WTC11 (cell line): ENCODE data around the gene WDR82.

Source experiments
- EMX1 ChIP-seq: fragments of 250-450 bp; sonication (Bioruptor Pico); IDR thresholded peaks from 2 replicates; pipeline ENCODE4 v1.8.0; 2021; ENCODE audit warnings: mild to moderate bottlenecking
- PRDM15 ChIP-seq: sonication (generic); formaldehyde crosslinking; IDR thresholded peaks from 2 replicates; pipeline ENCODE4 v1.8.0; 2022; ENCODE audit warnings: missing genetic modification reagents
- TF ChIP-seq, protein P1 (sequence below): fragments of 200-600 bp; IDR thresholded peaks from 2 replicates; pipeline ENCODE4 v1.8.0; 2022; ENCODE audit warnings: antibody characterized with exemption
- TF ChIP-seq, protein P2 (sequence below): sonication (generic); formaldehyde crosslinking; IDR thresholded peaks from 2 replicates; pipeline ENCODE4 v1.8.1; 2023; ENCODE audit warnings: mild to moderate bottlenecking, missing genetic modification reagents, moderate library complexity

DNA sequence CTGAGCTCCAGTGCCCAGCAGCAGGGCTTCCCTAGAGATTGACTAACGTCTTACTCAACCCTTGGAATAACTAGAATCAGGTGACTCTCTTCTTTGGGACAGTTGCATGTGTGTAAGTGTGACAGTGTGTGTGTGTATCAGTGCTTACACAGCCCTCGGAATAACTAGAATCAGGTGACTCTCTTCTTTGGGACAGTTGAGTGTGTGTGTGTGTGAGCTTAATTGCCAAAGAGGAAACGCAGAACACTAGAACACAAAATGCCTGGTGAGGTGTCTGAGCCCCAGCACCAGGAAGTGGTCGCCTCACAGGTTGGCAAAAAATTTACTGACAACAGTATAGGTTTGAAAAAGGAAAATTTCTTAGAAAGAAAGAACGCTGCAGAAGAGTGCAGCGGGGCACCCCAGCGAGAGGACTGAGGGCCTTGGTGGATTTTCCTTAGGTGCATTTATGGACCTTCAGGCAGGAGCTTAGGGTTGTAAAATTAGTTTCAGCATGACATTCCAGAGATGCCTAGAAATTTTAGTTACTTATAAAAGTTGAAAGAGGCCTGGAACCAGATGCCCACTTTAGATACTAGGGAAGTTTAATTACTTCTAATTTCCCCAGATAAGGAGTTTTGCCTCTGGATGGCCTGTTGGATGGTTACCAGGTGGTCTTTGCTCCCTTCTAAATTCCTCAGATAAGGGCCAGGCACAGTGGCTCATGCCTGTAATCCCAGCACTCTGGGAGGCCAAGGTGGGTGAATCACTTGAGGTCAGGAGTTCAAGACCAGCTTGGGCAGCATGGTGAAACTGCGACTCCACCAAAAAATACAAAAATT is 3.7 kb upstream of the WDR82 start:
- TF ChIP-seq EMX1 (CRISPR knock-in tag) = no peak
- TF ChIP-seq, protein P1, sequence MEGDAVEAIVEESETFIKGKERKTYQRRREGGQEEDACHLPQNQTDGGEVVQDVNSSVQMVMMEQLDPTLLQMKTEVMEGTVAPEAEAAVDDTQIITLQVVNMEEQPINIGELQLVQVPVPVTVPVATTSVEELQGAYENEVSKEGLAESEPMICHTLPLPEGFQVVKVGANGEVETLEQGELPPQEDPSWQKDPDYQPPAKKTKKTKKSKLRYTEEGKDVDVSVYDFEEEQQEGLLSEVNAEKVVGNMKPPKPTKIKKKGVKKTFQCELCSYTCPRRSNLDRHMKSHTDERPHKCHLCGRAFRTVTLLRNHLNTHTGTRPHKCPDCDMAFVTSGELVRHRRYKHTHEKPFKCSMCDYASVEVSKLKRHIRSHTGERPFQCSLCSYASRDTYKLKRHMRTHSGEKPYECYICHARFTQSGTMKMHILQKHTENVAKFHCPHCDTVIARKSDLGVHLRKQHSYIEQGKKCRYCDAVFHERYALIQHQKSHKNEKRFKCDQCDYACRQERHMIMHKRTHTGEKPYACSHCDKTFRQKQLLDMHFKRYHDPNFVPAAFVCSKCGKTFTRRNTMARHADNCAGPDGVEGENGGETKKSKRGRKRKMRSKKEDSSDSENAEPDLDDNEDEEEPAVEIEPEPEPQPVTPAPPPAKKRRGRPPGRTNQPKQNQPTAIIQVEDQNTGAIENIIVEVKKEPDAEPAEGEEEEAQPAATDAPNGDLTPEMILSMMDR = no peak
- TF ChIP-seq, protein P2, sequence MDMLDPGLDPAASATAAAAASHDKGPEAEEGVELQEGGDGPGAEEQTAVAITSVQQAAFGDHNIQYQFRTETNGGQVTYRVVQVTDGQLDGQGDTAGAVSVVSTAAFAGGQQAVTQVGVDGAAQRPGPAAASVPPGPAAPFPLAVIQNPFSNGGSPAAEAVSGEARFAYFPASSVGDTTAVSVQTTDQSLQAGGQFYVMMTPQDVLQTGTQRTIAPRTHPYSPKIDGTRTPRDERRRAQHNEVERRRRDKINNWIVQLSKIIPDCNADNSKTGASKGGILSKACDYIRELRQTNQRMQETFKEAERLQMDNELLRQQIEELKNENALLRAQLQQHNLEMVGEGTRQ (CRISPR knock-in tag) = no peak
- no peak for TF ChIP-seq PRDM15 (CRISPR knock-in tag)
